ENCODE data around the gene MDP1.
"Not testable (repeated sequence)": the region's sequence is repeated elsewhere in the genome, so short reads cannot be mapped to it uniquely, and the experiment has no call there.

Gene MDP1

GRCh38 chr14:24206260-24207103 lies 9.4 kb downstream of the MDP1 start:
- FAIRE-seq = no peak
- no peak for DNase-seq (ENCODE audit: insufficient read length, low spot score)
- TF ChIP-seq PAX5 (IDR thresholded peaks at IDR 0.05; ENCODE audit: insufficient read depth, low read length, severe bottlenecking) = no peak
- no peak for TF ChIP-seq TAF1 (IDR thresholded peaks at IDR 0.05; ENCODE audit: low read depth, low read length)
- no peak for TF ChIP-seq POLR2AphosphoS5 (IDR thresholded peaks at IDR 0.05; ENCODE audit: low read depth, low read length)

- TF ChIP-seq POLR2A (IDR thresholded peaks at IDR 0.05; ENCODE audit: low read depth, low read length) (no peak), POLR2AphosphoS5 (IDR thresholded peaks at IDR 0.05; ENCODE audit: low read depth, low read length) (no peak), SPI1 (IDR thresholded peaks at IDR 0.05; ENCODE audit: low read depth, low read length) (no peak), TAF1 (IDR thresholded peaks at IDR 0.05; ENCODE audit: low read depth, low read length) (no peak), PAX5 (IDR thresholded peaks at IDR 0.05; ENCODE audit: insufficient read depth, low read length, severe bottlenecking) (no peak), POU2F2 (IDR thresholded peaks at IDR 0.05; ENCODE audit: low read depth, low read length) (no peak)
- FAIRE-seq (no peak), DNase-seq (ENCODE audit: insufficient read length, low spot score) (no peak)
Measured at GRCh38 chr14:24204163-24205146, 11.4 kb downstream of the MDP1 start.

- not testable (repeated sequence) for FAIRE-seq
Measured at GRCh38 chr14:24203249-24203886, 12.5 kb downstream of the MDP1 start.

GRCh38 chr14:24202538-24202937 lies 13.3 kb downstream of the MDP1 start:
- FAIRE-seq; DNase-seq (ENCODE audit: insufficient read length, low spot score): not testable (repeated sequence)

More at GRCh38 chr14:24203249-24203886, 12.5 kb downstream of the MDP1 start:
- DNase-seq (ENCODE audit: insufficient read length, low spot score) = not testable (repeated sequence)

- TF ChIP-seq POLR2A (IDR thresholded peaks at IDR 0.05; ENCODE audit: low read depth, low read length) (no peak), PAX5 (IDR thresholded peaks at IDR 0.05; ENCODE audit: insufficient read depth, low read length, severe bottlenecking) (no peak), TAF1 (IDR thresholded peaks at IDR 0.05; ENCODE audit: low read depth, low read length) (no peak), POLR2AphosphoS5 (IDR thresholded peaks at IDR 0.05; ENCODE audit: low read depth, low read length) (no peak), POU2F2 (IDR thresholded peaks at IDR 0.05; ENCODE audit: low read depth, low read length) (no peak), SPI1 (IDR thresholded peaks at IDR 0.05; ENCODE audit: low read depth, low read length) (no peak)
- FAIRE-seq (no peak), DNase-seq (ENCODE audit: insufficient read length, low spot score) (no peak)
Measured at GRCh38 chr14:24198814-24199524, 16.9 kb downstream of the MDP1 start.

- TF ChIP-seq SPI1 (IDR thresholded peaks at IDR 0.05; ENCODE audit: low read depth, low read length) (0 out of 2 replicates have a peak, but pooled peaks have one; percentile 0), TAF1 (IDR thresholded peaks at IDR 0.05; ENCODE audit: low read depth, low read length) (no peak)
- FAIRE-seq = no peak
- no peak for DNase-seq (ENCODE audit: insufficient read length, low spot score)
Measured at GRCh38 chr14:24197056-24197450, 18.8 kb downstream of the MDP1 start.

DNA sequence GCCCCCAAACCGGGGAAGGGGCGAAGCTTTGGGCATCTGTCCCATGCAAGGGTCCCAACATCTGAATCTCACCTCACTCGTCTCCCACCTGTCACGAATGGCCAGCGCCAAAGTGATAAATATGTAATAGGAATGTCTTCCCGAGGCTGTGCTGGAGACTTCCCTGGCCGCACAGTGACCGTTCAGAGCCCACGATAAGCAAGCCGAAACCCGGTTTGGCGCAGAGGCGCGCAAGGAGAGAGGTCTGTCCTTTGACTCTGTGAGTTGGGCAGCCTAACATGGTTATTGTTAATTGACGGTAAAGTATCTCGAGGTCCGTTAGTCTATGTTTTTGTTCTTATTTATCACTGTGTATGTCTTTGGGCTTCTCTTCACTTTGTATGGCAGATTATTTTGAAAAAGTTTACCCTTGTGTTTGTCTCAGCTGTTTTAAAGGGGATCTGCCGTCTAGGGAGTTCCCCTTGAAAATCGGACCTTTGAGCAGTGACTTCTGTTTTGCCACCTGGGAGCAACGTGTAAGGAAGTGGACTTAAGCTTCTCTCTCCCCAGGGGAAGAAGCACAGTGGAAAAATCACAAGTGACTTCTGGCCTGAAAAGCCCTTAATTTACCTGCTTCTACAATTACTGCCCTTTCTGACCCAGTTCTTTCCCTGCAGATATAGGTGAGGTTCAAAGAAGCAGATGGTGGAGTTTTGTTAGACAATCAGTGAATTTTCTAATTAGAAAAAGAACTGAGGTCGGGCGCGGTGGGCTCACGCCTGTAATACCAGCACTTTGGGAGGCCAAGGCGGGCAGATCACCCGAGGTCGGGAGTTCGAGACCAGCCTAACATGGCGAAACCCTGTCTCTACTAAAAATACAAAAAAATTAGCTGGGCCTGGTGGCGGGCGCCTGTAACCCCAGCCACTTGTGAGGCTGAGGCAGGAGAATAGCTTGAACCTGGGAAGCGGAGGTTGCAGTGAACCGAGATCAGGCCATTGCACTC lies 19.5 kb downstream of the MDP1 start:
- DNase-seq (ENCODE audit: insufficient read length, low spot score) (no peak), FAIRE-seq (no peak)
- TF ChIP-seq POU2F2 (IDR thresholded peaks at IDR 0.05; ENCODE audit: low read depth, low read length) (no peak), TAF1 (IDR thresholded peaks at IDR 0.05; ENCODE audit: low read depth, low read length) (no peak), SPI1 (IDR thresholded peaks at IDR 0.05; ENCODE audit: low read depth, low read length) (peak; percentile 70)

DNA sequence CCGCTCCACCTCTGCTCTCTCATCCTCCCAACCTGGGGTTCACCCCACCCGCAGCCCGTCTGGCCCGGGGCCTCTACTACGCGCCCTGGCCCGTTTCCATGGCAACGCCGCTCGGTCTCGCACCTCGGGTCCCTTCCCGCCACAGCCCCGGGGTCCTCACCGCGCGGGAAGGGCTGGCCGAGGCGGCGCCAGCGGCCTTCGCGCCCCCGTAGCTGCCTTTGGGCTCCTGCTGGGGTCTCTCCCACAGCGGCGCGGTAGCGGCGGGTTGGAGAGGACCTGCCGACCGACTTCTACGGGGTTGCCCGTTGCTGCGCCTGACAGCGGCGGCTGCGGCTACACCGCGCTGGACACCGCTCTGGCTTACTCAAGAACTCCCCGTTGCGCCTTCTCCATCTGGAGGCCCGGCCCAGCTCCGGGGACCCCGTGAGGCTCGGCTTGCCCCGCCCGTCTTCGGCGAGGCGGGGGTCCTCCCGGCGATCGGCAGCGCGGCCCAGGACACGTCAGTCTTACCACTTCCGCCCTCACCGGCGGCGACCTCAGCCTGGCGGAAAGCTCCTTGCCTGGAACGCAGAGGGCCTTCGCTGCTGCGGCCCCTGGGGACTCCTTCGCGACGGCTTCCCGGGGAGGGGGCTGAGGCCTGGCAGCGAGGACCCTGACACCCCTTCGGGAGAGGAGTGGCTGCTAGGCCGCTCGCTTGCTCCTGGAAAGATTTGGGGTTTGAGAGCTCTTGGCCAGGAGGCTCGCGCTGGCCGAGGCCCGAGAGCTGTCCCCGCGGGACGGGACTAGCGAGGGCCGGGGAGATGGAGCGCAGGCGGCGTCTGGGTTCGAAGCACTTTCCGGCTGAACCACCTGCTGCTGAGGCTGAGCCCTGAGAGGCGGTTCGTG lies 20.4 kb downstream of the MDP1 start, which contains the start of gene TM9SF1:
TM9SF1 (minus strand) TSS at position 256 of the 885 bp plus-strand sequence. CDS start 422 bp downstream, outside the sequence.
- FAIRE-seq (peak; percentile 96), DNase-seq (ENCODE audit: insufficient read length, low spot score) (peak; percentile 95)
- TF ChIP-seq POLR2A (IDR thresholded peaks at IDR 0.05; ENCODE audit: low read depth, low read length) (peak; percentile 54; the same call in 1 of the 2 replicates), POU2F2 (IDR thresholded peaks at IDR 0.05; ENCODE audit: low read depth, low read length) (peak; percentile 12; the same call in 1 of the 2 replicates), PAX5 (IDR thresholded peaks at IDR 0.05; ENCODE audit: insufficient read depth, low read length, severe bottlenecking) (no peak), SPI1 (IDR thresholded peaks at IDR 0.05; ENCODE audit: low read depth, low read length) (peak; percentile 35; the same call in 1 of the 2 replicates), POLR2AphosphoS5 (IDR thresholded peaks at IDR 0.05; ENCODE audit: low read depth, low read length) (peak; percentile 45; the same call in 1 of the 2 replicates), TAF1 (IDR thresholded peaks at IDR 0.05; ENCODE audit: low read depth, low read length) (no peak; the same call in 1 of the 2 replicates)
